NCI-H2081 (cell line): ENCODE results near the gene CYP20A1.
"Not testable (repeated sequence)": the region's sequence is repeated elsewhere in the genome, so short reads cannot be mapped to it uniquely, and the experiment has no call there.

Experiments
- DNase-seq, 2 experiments: peaks; one replicate each; lab custom pipeline; 2025; lab: John Stamatoyannopoulos, UW

Gene CYP20A1

GRCh38 chr2:203282101-203282500 lies 43.3 kb downstream of the CYP20A1 start:
- no peak for DNase-seq

- DNase-seq: no peak
Measured at GRCh38 chr2:203286532-203286931, 47.7 kb downstream of the CYP20A1 start.

GRCh38 chr2:203301667-203302066 lies 62.8 kb downstream of the CYP20A1 start:
- no peak for DNase-seq

GRCh38 chr2:203302586-203302985 lies 63.8 kb downstream of the CYP20A1 start:
- not testable (repeated sequence) for DNase-seq

GRCh38 chr2:203310688-203311436 lies 72.0 kb downstream of the CYP20A1 start:
- DNase-seq: no peak

- no peak for DNase-seq
Measured at GRCh38 chr2:203326356-203326755, 87.5 kb downstream of the CYP20A1 start.

GRCh38 chr2:203327582-203327900 lies 88.7 kb downstream of the CYP20A1 start:
- DNase-seq: peak in 1 of 2 experiments; percentile 39

GRCh38 chr2:203327901-203328759 lies 89.3 kb downstream of the CYP20A1 start, which contains the start of gene ABI2:
Gene ABI2 (plus strand): TSS chr2:203328394. CDS start chr2:203328515, 121 bp downstream.
- DNase-seq: peak; percentile 92

- peak in 1 of 2 experiments; percentile 38 for DNase-seq
Measured at GRCh38 chr2:203328760-203329540, 90.1 kb downstream of the CYP20A1 start.

GRCh38 chr2:203330434-203330833 lies 91.6 kb downstream of the CYP20A1 start:
- no peak for DNase-seq

GRCh38 chr2:203338322-203338721 lies 99.5 kb downstream of the CYP20A1 start:
- no peak for DNase-seq

GRCh38 chr2:203340791-203341487 lies 102.1 kb downstream of the CYP20A1 start:
- DNase-seq: no peak

GRCh38 chr2:203341741-203342310 lies 103.0 kb downstream of the CYP20A1 start:
- no peak for DNase-seq

- not testable (repeated sequence) for DNase-seq
Measured at GRCh38 chr2:203342374-203342773, 103.6 kb downstream of the CYP20A1 start.

- no peak for DNase-seq
Measured at GRCh38 chr2:203344667-203345066, 105.8 kb downstream of the CYP20A1 start.

GRCh38 chr2:203346612-203347011 lies 107.8 kb downstream of the CYP20A1 start:
- DNase-seq: no peak

GRCh38 chr2:203347375-203347774 lies 108.6 kb downstream of the CYP20A1 start:
- DNase-seq: no peak

- peak; percentile 11 to 46 for DNase-seq
Measured at GRCh38 chr2:203352604-203353255, 113.9 kb downstream of the CYP20A1 start.

- no peak for DNase-seq
Measured at GRCh38 chr2:203354966-203355365, 116.1 kb downstream of the CYP20A1 start.
